ENCODE measurements around the gene WBP4.

DNA sequence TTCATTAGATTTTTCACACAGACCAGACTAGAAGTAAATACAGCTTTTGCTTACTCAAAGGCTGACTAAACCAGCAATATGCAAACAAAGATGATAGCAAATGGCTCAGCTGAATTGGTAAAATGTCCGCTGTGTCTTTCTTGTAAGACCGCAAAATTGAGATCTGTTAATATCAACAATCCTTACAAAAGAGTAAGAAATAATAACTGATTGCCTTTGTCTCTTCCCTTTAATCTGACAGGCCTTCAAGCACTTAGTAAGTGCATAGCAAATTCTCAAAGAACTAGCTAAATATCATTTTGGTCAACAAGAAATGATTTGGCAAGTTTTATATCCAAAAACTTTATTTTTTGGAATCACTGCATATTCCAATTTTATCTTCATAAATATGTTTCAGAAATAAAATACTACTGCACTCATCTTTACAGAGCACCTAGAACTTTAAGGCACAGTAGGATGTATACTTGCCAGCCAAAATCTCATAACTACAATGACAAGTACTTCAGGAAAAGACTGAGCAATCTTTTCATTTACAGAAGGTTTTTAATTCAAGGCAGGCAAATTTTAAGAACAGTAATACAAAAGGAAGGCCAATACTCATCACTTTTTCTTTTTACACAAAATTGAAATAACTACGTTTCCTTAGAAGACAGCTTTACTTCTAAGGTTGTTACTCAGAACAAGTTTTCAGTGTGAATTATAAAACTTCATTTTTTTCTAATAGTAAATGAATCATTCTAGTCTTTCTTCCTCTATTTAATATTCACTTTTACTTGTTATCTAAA lies 43.3 kb upstream of the WBP4 start:
- TF ChIP-seq, protein P1, sequence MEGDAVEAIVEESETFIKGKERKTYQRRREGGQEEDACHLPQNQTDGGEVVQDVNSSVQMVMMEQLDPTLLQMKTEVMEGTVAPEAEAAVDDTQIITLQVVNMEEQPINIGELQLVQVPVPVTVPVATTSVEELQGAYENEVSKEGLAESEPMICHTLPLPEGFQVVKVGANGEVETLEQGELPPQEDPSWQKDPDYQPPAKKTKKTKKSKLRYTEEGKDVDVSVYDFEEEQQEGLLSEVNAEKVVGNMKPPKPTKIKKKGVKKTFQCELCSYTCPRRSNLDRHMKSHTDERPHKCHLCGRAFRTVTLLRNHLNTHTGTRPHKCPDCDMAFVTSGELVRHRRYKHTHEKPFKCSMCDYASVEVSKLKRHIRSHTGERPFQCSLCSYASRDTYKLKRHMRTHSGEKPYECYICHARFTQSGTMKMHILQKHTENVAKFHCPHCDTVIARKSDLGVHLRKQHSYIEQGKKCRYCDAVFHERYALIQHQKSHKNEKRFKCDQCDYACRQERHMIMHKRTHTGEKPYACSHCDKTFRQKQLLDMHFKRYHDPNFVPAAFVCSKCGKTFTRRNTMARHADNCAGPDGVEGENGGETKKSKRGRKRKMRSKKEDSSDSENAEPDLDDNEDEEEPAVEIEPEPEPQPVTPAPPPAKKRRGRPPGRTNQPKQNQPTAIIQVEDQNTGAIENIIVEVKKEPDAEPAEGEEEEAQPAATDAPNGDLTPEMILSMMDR (IDR thresholded peaks at IDR 0.05 in 2 of 3, conservative IDR thresholded peaks at IDR 0.05 in 1 of 3; ENCODE audit: borderline replicate concordance in 1 of 3, insufficient read depth in 1 of 3, low read depth in 2 of 3, low read length in 2 of 3), result no peak
- TF ChIP-seq, protein P2, sequence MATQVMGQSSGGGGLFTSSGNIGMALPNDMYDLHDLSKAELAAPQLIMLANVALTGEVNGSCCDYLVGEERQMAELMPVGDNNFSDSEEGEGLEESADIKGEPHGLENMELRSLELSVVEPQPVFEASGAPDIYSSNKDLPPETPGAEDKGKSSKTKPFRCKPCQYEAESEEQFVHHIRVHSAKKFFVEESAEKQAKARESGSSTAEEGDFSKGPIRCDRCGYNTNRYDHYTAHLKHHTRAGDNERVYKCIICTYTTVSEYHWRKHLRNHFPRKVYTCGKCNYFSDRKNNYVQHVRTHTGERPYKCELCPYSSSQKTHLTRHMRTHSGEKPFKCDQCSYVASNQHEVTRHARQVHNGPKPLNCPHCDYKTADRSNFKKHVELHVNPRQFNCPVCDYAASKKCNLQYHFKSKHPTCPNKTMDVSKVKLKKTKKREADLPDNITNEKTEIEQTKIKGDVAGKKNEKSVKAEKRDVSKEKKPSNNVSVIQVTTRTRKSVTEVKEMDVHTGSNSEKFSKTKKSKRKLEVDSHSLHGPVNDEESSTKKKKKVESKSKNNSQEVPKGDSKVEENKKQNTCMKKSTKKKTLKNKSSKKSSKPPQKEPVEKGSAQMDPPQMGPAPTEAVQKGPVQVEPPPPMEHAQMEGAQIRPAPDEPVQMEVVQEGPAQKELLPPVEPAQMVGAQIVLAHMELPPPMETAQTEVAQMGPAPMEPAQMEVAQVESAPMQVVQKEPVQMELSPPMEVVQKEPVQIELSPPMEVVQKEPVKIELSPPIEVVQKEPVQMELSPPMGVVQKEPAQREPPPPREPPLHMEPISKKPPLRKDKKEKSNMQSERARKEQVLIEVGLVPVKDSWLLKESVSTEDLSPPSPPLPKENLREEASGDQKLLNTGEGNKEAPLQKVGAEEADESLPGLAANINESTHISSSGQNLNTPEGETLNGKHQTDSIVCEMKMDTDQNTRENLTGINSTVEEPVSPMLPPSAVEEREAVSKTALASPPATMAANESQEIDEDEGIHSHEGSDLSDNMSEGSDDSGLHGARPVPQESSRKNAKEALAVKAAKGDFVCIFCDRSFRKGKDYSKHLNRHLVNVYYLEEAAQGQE (IDR thresholded peaks at IDR 0.05; ENCODE audit: low read depth), result no peak
- no peak for TF ChIP-seq EZH2phosphoT487 (IDR thresholded peaks at IDR 0.05; ENCODE audit: borderline replicate concordance)
- no peak for TF ChIP-seq RAD21 (IDR thresholded peaks at IDR 0.05; ENCODE audit: low read depth)
- no peak for TF ChIP-seq SIN3A (IDR thresholded peaks at IDR 0.05; ENCODE audit: low read depth)
- no peak for TF ChIP-seq CBX3 (IDR thresholded peaks at IDR 0.05; ENCODE audit: low read depth)
- no peak for TF ChIP-seq ELF1 (IDR thresholded peaks at IDR 0.05; ENCODE audit: borderline replicate concordance, low read depth)
- TF ChIP-seq EGR1 (IDR thresholded peaks at IDR 0.05; ENCODE audit: low read depth), result no peak
- TF ChIP-seq EZH2 (IDR thresholded peaks at IDR 0.05), result no peak
- no peak for TF ChIP-seq ZNF274 (IDR thresholded peaks at IDR 0.05; ENCODE audit: low read depth, low read length)
- TF ChIP-seq POLR2AphosphoS5 (IDR thresholded peaks at IDR 0.05; ENCODE audit: low read depth, low read length), result no peak

All from HCT116 (cell line).